ENCODE results near the gene CACNA1H. TPM values are rescaled to one million over a fixed set of nuclear protein-coding genes. Genes with fewer than 3 reads are reported as not detected.

The CACNA1H gene
- total RNA-seq, 1 experiment from 2014 or later = 31.1 TPM

DNA sequence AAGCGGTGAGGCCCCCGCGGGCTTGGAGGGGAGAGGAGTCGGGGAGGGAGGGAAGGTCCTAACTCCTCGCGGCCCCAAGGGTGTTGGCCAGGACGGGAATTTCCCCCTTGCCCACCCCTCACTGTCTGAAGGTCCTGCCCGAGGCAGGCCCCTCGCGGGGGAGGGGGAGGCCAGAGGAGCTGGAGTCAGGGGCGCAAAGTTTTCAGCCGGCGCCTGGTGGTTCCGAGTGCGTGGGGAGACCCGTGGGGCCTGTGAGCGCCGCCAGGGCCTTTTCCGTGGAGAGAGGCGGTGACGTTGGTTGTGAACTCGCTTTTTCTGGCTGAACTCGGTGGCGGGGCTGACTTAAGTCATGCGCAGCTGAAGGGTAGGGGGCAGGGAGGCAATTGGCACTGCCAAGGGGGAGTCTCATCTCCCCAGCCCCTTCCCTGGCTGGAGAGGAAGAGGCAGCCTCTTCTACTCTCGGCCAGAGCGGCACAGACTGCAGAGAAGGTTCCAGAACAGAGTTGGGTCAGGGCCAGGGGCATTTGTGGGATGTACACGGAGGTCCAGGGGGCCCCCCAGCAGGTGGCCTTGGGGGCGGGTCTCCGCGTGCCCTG is 1.5 kb downstream of the CACNA1H start:
- no peak for DNase-seq (ENCODE audit: low read depth, low spot score)
- no peak for ATAC-seq
- Histone ChIP-seq H3K4me1 (ENCODE audit: control insufficient read depth, insufficient read depth, low read length) (peaks cover 40% of the 10 kb centered on the region), H3K27ac (ENCODE audit: low read length) (peak overlapping the region; percentile 78), H3K4me3 (ENCODE audit: low read depth in 2 of 2, low read length in 2 of 2) (peak overlapping the region; percentile 43 to 46), H3K36me3 (ENCODE audit: control insufficient read depth, insufficient read depth, low read length) (no peaks in the 10 kb centered on the region), H3K27me3 (ENCODE audit: control insufficient read depth, insufficient read depth, low read length) (no peaks in the 10 kb centered on the region), H3K9me3 (ENCODE audit: control insufficient read depth, insufficient read depth, low read depth, low read length) (no peaks in the 10 kb centered on the region)
- in situ Hi-C loops (cut with HindIII; ENCODE audit: low pct_unique_long_range_greater_than_20kb, low sequenced_read_pairs) (no loop called here), intact Hi-C loops (cut with micrococcal nuclease; ENCODE audit: unreplicated experiment) (no loop called here)
- POLR2A ChIA-PET = no interaction called here
- TF ChIP-seq SIN3A (IDR thresholded peaks at IDR 0.05; ENCODE audit: borderline replicate concordance, insufficient read depth, low read depth, low read length) (no peak), REST (IDR thresholded peaks at IDR 0.05; ENCODE audit: insufficient read depth in 1 of 2, low read depth in 2 of 2, low read length in 1 of 2) (no peak), POLR2AphosphoS5 (IDR thresholded peaks at IDR 0.05; ENCODE audit: low read depth, low read length) (no peak), TCF7L2 (IDR thresholded peaks at IDR 0.05; ENCODE audit: low read depth, low read length) (no peak)
- TF ChIP-seq, protein P1, sequence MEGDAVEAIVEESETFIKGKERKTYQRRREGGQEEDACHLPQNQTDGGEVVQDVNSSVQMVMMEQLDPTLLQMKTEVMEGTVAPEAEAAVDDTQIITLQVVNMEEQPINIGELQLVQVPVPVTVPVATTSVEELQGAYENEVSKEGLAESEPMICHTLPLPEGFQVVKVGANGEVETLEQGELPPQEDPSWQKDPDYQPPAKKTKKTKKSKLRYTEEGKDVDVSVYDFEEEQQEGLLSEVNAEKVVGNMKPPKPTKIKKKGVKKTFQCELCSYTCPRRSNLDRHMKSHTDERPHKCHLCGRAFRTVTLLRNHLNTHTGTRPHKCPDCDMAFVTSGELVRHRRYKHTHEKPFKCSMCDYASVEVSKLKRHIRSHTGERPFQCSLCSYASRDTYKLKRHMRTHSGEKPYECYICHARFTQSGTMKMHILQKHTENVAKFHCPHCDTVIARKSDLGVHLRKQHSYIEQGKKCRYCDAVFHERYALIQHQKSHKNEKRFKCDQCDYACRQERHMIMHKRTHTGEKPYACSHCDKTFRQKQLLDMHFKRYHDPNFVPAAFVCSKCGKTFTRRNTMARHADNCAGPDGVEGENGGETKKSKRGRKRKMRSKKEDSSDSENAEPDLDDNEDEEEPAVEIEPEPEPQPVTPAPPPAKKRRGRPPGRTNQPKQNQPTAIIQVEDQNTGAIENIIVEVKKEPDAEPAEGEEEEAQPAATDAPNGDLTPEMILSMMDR (IDR thresholded peaks at IDR 0.05) = no peak
- CTCF ChIA-PET = no interaction called here
- BruUV-seq (replicated peaks) = no TSS peak

DNA sequence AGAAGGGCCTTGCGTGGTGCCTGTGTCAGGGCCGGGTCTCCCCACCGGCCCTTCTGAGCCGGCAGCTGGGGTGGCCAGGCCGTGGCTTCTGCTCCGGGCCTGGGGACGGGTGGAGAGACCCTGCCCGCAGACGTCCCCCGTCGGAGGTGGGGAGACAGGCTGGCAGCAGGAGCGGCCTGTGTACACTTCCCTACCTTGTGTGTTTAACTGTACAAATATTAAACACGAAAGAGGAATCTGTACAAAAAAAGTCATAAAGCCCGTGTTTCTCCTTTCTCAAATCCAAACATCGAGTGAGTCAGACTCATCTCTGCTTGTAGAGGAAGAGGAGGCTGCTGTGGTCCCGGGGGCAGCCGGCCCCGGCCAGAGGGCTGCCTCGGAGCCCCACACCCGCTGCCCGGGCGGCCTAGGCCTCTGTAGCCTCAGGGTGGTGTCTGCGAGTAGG is 2.0 kb downstream of the CACNA1H start:
- peak overlapping the region; percentile 78 for H3K27ac ChIP-seq (ENCODE audit: low read length)
- no peaks in the 10 kb centered on the region for H3K27me3 ChIP-seq (ENCODE audit: control insufficient read depth, insufficient read depth, low read length)
- in situ Hi-C loops (cut with HindIII; ENCODE audit: low pct_unique_long_range_greater_than_20kb, low sequenced_read_pairs) = no loop called here

More for the DNA sequence above, 2.0 kb downstream of the CACNA1H start:
- TF ChIP-seq SIN3A (IDR thresholded peaks at IDR 0.05; ENCODE audit: borderline replicate concordance, insufficient read depth, low read depth, low read length) (no peak), TCF7L2 (IDR thresholded peaks at IDR 0.05; ENCODE audit: low read depth, low read length) (no peak), REST (IDR thresholded peaks at IDR 0.05; ENCODE audit: insufficient read depth in 1 of 2, low read depth in 2 of 2, low read length in 1 of 2) (no peak), POLR2AphosphoS5 (IDR thresholded peaks at IDR 0.05; ENCODE audit: low read depth, low read length) (no peak)
- TF ChIP-seq, protein P1 (IDR thresholded peaks at IDR 0.05) = no peak
- no peak for ATAC-seq
- H3K4me1 ChIP-seq (ENCODE audit: control insufficient read depth, insufficient read depth, low read length) = peaks cover 46% of the 10 kb centered on the region
- BruUV-seq (replicated peaks) = no TSS peak
- POLR2A ChIA-PET = no interaction called here
- peak overlapping the region; percentile 43 to 46 for H3K4me3 ChIP-seq (ENCODE audit: low read depth in 2 of 2, low read length in 2 of 2)
- CTCF ChIA-PET = no interaction called here
- no peaks in the 10 kb centered on the region for H3K36me3 ChIP-seq (ENCODE audit: control insufficient read depth, insufficient read depth, low read length)
- no peaks in the 10 kb centered on the region for H3K9me3 ChIP-seq (ENCODE audit: control insufficient read depth, insufficient read depth, low read depth, low read length)
- DNase-seq (ENCODE audit: low read depth, low spot score) = no peak
- intact Hi-C loops (cut with micrococcal nuclease; ENCODE audit: unreplicated experiment) = no loop called here
